ENCODE data around the gene NDRG4.

DNA sequence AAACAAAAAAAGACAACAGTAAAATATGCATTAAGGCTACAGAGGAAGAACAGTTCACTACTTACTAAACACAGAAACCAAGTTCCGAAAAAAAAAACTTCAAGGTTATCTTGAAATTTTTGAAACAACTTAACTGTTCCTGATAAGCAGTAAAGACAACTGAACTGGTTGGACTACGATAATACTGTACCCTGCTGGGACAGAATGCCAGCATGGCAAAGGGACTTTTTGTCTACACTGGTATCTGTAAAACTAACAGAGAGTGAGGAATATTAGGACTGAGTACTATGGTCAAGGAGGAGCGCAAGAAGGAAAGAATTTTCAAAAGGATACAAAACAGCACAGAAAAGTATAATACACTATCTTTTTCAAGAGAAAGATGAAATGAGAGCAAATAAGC lies 35.2 kb downstream of the NDRG4 start:
- no peak for TF ChIP-seq EP300 (IDR thresholded peaks at IDR 0.05; ENCODE audit: low read depth)
- no peak for TF ChIP-seq POLR2A (IDR thresholded peaks at IDR 0.05)
- no peak for TF ChIP-seq CTCF (IDR thresholded peaks at IDR 0.05)

Measured in transverse colon (tissue), 3 donors.